HCT116 (cell line): ENCODE measurements around the gene CD28.

Source experiments
- CTCF ChIP-seq, 3 experiments: fragments of 200-600 bp in 1 of 3; sonication (generic) in 1 of 3; IDR thresholded peaks in 2 of 3; conservative IDR thresholded peaks in 1 of 3; 2 replicates each; pipeline ENCODE4 v1.5.1; 2012 to 2017; ENCODE audit warnings: low read depth in 2 of 3, low read length in 2 of 3, antibody characterized with exemption in 1 of 3, borderline replicate concordance in 1 of 3, control low read depth in 1 of 3, mild to moderate bottlenecking in 1 of 3, mixed read lengths in 1 of 3, mixed run types in 1 of 3, moderate library complexity in 1 of 3; ENCODE audit not compliant: insufficient read depth in 1 of 3
- EGR1 ChIP-seq: IDR thresholded peaks from 2 replicates; pipeline ENCODE4 v1.6.1; 2012; ENCODE audit warnings: low read depth
- POLR2A ChIP-seq: IDR thresholded peaks from 2 replicates; pipeline ENCODE4 v1.7.0; 2011; ENCODE audit warnings: borderline replicate concordance; ENCODE audit not compliant: insufficient read depth, insufficient read length; ENCODE audit errors: extremely low read depth
- ZNF274 ChIP-seq: fragments of 200-500 bp; sonication (Bioruptor generic); IDR thresholded peaks from 2 replicates; pipeline ENCODE4 v1.6.1; 2014; ENCODE audit warnings: mild to moderate bottlenecking, low read depth, low read length, inconsistent platforms

GRCh38 chr2:203759690-203760365 lies 53.4 kb downstream of the CD28 start:
- TF ChIP-seq CTCF (IDR thresholded peaks at IDR 0.05 in 2 of 3, conservative IDR thresholded peaks at IDR 0.05 in 1 of 3; ENCODE audit: borderline replicate concordance in 1 of 3, insufficient read depth in 1 of 3, low read depth in 2 of 3, low read length in 2 of 3), result no peak
- no peak for TF ChIP-seq ZNF274
- no peak for TF ChIP-seq POLR2A
- TF ChIP-seq EGR1, result no peak
